ENCODE measurements around the gene SWI5.

Gene SWI5

GRCh38 chr9:128335914-128336313, 59.8 kb downstream of the SWI5 start:
- H3K9me3 ChIP-seq (ENCODE audit: control insufficient read depth, insufficient read depth, low read length): no peaks in the 10 kb centered on the region
- no peaks in the 10 kb centered on the region for H3K27me3 ChIP-seq (ENCODE audit: control insufficient read depth, insufficient read depth, low read length)
- H3K4me3 ChIP-seq (ENCODE audit: low read depth, low read length): no peak overlapping the region
- no peaks in the 10 kb centered on the region for H3K4me1 ChIP-seq (ENCODE audit: control insufficient read depth, insufficient read depth, low read length)
- no peak overlapping the region for H3K9ac ChIP-seq (ENCODE audit: low read depth, low read length)
- peaks cover 5% of the 10 kb centered on the region for H3K36me3 ChIP-seq (ENCODE audit: control insufficient read depth, insufficient read depth, low read length)

GRCh38 chr9:128337936-128338335, 61.9 kb downstream of the SWI5 start:
- H3K36me3 ChIP-seq (ENCODE audit: control insufficient read depth, insufficient read depth, low read length): peaks cover 5% of the 10 kb centered on the region
- no peaks in the 10 kb centered on the region for H3K9me3 ChIP-seq (ENCODE audit: control insufficient read depth, insufficient read depth, low read length)
- no peak overlapping the region for H3K9ac ChIP-seq (ENCODE audit: low read depth, low read length)
- H3K4me3 ChIP-seq (ENCODE audit: low read depth, low read length): no peak overlapping the region
- H3K27me3 ChIP-seq (ENCODE audit: control insufficient read depth, insufficient read depth, low read length): no peaks in the 10 kb centered on the region
- no peaks in the 10 kb centered on the region for H3K4me1 ChIP-seq (ENCODE audit: control insufficient read depth, insufficient read depth, low read length)
